ENCODE data around the gene MAIP1.
A peak's percentile ranks its signal among the peaks of the same experiment; 100 is the strongest.
"Not testable (repeated sequence)": the region's sequence is repeated elsewhere in the genome, so short reads cannot be mapped to it uniquely, and the experiment has no call there.

Gene MAIP1, protein sequence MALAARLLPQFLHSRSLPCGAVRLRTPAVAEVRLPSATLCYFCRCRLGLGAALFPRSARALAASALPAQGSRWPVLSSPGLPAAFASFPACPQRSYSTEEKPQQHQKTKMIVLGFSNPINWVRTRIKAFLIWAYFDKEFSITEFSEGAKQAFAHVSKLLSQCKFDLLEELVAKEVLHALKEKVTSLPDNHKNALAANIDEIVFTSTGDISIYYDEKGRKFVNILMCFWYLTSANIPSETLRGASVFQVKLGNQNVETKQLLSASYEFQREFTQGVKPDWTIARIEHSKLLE

GRCh38 chr2:199955339-199956061, at the start of gene MAIP1, which contains the start of gene TYW5:
TSS of gene MAIP1 (plus strand) at chr2:199955582. CDS start at chr2:199955799, 217 bp downstream.
TSS of gene TYW5 (minus strand) at chr2:199955491. CDS start at chr2:199955470, 21 bp downstream.
- FAIRE-seq = no peak

DNA sequence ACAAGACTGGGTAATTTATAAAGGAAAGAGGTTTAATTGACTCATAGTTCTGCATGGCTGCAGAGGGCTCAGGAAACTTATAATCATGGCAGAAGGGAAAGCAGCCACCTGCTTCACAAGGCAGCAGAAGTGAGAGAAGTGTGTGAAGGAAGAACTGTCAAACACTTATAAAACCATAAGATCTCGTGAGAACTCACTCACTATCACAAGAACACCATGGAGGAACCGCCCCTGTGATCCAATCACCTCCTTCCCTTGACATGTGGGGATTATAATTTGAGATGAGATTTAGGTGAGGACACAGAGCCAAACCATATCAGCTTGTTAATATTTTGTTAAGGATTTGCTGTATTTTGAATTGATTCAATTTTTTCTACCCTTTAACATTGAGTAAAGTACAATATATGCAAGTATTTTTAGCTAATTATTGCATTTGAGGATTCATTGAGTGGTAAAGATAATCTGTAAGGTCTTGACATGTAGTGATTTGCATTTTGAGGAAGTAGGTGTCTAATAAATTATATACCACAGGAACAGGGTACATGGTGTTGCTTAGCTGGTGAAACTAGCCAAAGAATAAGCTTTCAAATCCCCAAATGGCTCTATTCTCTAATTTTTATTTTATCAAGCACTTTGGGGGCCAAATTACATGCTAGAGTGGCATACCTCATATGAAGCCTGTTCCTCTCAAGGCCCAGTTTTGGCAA, 48.2 kb upstream of the MAIP1 start:
- FAIRE-seq = no peak

DNA sequence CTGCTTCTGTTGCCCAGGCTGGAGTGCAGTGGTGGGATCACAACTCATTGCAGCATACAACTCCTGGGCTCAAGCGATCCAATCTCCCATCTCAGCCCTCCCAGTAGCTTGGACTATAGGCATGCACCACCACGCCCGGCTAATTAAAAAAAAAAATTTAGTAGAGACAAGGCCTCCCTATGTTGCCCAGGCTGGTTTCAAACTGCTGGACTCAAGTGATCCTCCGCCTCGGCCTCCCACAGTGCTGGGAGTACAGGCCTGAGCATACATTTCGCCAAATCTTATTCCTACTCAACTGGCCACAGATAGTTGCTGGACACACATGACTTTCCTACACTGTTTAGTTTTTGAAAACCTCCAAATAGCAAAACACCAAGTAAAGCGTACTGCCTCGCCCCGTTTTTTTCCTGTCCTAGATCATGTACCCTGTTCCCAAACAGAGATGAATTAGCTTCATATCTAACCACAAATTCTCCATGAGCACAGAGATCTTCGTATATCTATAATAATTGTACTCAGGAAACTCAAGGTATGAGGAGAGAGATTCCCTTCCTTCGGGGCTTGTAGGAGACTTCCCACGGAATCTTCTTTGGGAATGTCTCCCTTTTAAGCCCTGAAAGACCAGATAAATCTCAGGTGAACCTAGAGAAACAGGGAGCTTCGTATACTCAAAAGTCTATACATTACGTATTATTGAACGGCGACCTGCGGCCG, 44.9 kb upstream of the MAIP1 start:
- FAIRE-seq = no peak

- FAIRE-seq = peak; percentile 90
Observed at GRCh38 chr2:199911052-199911876, 44.1 kb upstream of the MAIP1 start, which contains the start of gene C2orf69. TSS of gene C2orf69 (plus strand) at chr2:199911293. CDS start at chr2:199911439, 146 bp downstream.

DNA sequence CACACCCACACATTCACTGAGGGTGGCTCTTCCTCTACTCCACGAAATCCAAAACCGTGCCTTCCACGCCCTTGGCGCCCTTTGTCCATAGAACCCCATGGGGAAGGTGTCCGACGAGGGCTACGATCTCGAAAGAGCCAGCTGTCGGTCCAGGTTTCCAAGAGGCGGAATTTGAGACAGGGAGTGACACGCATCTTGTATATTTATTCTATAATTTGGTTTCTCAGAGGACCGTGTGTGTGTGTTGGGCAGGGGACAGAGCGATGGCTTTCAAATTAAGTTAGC, 43.6 kb upstream of the MAIP1 start:
- no peak for FAIRE-seq

GRCh38 chr2:199912553-199913114, 42.7 kb upstream of the MAIP1 start:
- FAIRE-seq = not testable (repeated sequence)

DNA sequence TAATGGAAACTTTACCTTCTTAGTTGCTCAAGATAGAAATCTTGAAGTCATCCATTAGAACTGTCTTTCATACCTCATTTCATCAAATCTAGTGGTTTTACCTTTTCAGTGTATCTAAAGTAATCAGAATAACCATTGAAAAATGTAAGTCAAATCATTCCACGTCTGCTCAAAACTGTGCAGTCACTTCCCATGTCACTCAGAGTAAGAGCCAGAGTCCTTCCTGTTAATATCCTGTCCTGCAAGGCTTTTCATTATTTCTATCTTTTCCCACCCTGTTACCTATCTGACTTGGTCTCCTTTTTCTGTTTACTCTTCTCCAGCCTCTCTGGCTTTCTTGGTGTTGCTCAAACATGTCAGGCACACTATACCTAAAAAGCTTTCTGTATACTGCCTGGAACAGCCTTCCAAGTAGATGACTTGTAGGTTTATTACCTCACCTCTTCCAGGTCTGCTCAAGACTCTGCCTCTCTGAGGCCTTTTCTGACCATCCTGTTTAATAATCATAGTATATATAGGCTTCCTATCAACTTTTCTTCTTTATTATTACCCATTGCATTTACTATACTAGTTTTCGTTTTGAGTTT, 40.9 kb upstream of the MAIP1 start:
- FAIRE-seq = no peak

GRCh38 chr2:199916980-199917379, 38.4 kb upstream of the MAIP1 start:
- no peak for FAIRE-seq

GRCh38 chr2:199922856-199923255, 32.5 kb upstream of the MAIP1 start:
- FAIRE-seq = no peak

DNA sequence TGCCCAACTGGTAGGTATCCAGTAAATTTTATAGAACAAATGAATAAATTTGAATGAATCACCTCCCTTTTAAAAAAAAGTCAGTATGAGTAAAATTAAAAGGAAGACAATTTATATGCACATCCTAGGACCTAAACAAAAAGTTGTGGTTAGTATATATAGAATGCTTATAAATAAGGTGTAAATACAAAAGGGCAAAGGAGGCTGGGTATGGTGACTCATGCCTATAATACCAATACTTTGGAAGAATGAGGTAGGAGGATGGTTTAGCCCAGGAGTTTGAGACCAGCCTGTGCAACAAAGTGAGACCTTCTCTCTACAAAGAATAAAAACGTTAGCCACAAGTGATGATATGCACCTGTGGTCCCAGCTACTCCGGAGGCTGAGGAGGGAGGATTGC, 31.5 kb upstream of the MAIP1 start:
- FAIRE-seq = no peak

- no peak for FAIRE-seq
Observed at GRCh38 chr2:199926806-199927205, 28.6 kb upstream of the MAIP1 start.

DNA sequence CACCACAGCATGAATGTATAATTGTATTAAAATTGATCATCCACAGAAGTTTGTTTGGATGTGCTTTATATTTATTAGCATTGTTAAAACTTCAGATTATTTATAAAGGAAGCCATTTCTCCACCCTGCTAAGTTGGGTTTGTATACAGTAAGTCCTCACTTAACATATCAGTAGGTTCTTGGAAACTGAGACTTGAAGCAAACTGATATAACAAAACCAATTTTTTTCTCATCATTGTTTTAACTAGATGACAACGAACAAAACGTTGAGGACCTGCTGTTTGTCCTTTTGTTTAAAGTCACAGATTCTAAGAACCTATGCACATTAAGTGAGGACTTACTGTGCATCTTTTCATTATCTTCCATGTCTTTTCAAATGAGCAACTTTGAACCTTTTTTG, 27.2 kb upstream of the MAIP1 start:
- no peak for FAIRE-seq

DNA sequence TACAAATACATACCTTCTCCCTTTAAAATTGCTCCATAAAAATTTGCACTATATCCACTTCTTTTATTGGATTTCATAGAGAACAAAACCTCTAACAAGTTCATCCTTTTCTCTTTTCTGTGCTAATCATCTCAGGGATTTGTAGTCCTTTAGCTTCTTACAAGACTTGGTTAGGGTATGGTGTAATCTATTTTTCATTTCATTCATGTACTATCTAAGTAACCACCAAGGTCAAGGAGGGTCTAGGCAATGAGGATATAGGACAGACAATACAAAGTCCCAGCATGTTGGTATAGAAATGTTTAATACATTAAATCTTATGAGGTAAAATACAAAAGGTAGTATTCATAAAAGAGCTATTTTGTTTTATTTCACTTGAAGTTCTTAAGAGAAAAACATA, 26.8 kb upstream of the MAIP1 start:
- FAIRE-seq = no peak

GRCh38 chr2:199929262-199929661, 26.1 kb upstream of the MAIP1 start:
- FAIRE-seq = no peak

DNA sequence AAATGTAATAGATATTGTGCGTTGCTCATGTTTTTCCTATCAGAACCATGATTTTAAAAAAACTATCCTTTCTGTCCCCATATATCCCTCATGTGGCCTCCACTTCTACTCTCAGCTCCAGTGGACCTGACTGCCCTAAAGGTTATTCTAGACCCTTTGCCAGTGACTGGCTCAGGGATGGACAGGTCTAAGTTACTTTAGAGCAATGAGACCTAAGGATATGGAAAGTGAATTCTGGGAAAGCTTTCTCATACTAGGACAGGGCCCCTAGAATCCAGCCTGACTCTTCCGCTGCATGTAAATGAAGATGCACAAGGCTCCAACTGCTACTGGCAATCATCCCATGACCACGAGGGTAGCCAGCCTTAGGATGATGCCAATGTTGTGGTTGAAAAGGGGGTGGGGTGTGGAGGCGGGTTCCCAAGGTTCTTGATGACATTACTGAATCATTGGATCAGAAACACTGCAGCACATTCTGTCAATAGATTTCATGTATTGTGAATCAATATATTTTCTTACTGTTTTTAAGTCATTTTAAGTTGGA, 23.0 kb upstream of the MAIP1 start:
- no peak for FAIRE-seq

DNA sequence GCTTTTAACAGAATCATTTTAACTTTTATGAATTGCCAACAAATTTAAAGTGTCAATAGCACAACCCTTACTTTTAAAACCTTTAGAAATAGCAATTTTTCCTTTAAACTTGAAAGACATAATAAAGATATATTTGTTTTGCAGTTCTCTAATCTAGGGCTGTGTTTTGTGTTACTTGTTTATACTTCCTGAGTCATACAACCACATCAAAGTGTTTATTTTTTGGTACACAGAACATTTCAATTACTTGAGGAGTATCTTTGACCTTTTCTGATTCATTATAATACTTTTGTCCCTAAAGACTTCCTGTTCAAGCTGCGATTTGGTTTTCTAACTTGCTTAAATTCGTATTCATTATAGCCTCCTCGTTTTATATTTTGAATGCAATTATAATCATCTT, 21.9 kb upstream of the MAIP1 start:
- no peak for FAIRE-seq

DNA sequence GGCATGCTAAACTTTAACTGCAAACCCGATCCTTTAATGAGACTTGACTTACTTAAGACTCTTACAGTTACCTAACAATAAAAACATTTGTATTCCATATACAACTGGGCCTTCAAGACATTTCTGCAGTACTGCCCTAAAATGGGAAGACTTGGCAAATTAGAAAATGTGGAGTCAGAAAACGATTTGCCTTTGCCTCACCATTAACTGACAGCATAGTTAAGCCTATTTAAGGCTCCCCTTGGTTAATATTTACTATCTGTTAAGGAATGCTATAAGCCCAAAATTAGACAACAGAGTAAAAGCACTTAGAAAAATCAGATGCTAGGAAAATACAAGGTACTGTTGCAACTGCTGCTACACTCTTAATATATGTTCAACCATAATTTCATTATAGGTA, 18.8 kb upstream of the MAIP1 start:
- FAIRE-seq = no peak

DNA sequence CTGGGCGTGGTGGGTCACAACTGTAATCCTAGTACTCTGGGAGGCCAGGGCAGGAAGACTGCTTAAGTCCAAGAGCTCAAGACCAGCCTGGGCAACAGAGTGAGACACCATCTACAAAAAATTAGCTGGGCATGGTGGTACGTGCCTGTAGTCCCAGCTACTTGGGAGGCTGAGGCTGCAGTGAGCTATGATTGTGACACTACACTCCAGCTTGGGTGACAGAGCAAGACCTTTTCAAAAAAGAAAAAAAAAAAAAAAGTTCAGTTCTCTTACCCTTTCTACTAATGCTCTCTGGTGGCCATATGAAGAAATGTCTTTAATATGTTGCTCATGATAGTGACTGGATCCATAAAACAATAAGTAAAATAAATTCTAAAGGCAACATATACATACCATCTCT, 15.0 kb upstream of the MAIP1 start:
- peak; percentile 97 for FAIRE-seq

GRCh38 chr2:199943373-199943772, 12.0 kb upstream of the MAIP1 start:
- FAIRE-seq = no peak

- FAIRE-seq = no peak
Observed at GRCh38 chr2:199946196-199946595, 9.2 kb upstream of the MAIP1 start.

DNA sequence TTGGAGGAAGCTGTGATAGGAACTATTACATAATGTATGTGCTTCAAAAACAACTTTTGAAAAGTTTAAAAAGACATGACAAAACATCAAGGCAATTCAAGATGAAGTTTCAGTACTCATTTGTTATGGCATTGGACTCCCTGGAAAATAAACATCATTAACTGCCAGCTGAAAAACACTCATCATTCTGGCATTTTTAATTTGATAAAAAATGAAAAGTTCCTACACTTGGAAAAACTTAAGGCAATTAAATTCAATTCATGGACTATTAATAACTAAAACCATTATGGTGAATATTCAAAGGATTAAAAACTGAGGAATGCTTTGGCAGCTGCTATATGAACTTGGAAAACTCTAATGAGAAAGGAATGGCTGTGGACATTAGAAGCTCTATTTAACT, 8.5 kb upstream of the MAIP1 start:
- FAIRE-seq = no peak

Data from A204.1 (cell line).